ENCODE measurements around the gene ADCY3.

- TF ChIP-seq MAX (IDR thresholded peaks at IDR 0.05): no peak
- TF ChIP-seq EGR1 (IDR thresholded peaks at IDR 0.05; ENCODE audit: low read depth): no peak
- no peak for TF ChIP-seq EZH2 (IDR thresholded peaks at IDR 0.05)
- TF ChIP-seq POLR2A (IDR thresholded peaks at IDR 0.05; ENCODE audit: borderline replicate concordance, extremely low read depth, insufficient read depth, insufficient read length): no peak
- TF ChIP-seq CTCF (IDR thresholded peaks at IDR 0.05 in 2 of 3, conservative IDR thresholded peaks at IDR 0.05 in 1 of 3; ENCODE audit: borderline replicate concordance in 1 of 3, insufficient read depth in 1 of 3, low read depth in 2 of 3, low read length in 2 of 3): no peak
- TF ChIP-seq RAD21 (IDR thresholded peaks at IDR 0.05; ENCODE audit: low read depth): no peak
- TF ChIP-seq ZNF274 (IDR thresholded peaks at IDR 0.05; ENCODE audit: low read depth, low read length): no peak
- no peak for TF ChIP-seq TCF7L2 (IDR thresholded peaks at IDR 0.05; ENCODE audit: borderline replicate concordance, extremely low read depth, insufficient read depth, insufficient read length)
- TF ChIP-seq, protein P1, sequence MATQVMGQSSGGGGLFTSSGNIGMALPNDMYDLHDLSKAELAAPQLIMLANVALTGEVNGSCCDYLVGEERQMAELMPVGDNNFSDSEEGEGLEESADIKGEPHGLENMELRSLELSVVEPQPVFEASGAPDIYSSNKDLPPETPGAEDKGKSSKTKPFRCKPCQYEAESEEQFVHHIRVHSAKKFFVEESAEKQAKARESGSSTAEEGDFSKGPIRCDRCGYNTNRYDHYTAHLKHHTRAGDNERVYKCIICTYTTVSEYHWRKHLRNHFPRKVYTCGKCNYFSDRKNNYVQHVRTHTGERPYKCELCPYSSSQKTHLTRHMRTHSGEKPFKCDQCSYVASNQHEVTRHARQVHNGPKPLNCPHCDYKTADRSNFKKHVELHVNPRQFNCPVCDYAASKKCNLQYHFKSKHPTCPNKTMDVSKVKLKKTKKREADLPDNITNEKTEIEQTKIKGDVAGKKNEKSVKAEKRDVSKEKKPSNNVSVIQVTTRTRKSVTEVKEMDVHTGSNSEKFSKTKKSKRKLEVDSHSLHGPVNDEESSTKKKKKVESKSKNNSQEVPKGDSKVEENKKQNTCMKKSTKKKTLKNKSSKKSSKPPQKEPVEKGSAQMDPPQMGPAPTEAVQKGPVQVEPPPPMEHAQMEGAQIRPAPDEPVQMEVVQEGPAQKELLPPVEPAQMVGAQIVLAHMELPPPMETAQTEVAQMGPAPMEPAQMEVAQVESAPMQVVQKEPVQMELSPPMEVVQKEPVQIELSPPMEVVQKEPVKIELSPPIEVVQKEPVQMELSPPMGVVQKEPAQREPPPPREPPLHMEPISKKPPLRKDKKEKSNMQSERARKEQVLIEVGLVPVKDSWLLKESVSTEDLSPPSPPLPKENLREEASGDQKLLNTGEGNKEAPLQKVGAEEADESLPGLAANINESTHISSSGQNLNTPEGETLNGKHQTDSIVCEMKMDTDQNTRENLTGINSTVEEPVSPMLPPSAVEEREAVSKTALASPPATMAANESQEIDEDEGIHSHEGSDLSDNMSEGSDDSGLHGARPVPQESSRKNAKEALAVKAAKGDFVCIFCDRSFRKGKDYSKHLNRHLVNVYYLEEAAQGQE (IDR thresholded peaks at IDR 0.05; ENCODE audit: low read depth): no peak
These were observed 38.9 kb downstream of the ADCY3 start for GRCh38 chr2:24881158-24881557.

All from HCT116 (cell line).